Loucy (cell line): ENCODE data around the gene LARGE2.
"Not testable (repeated sequence)": the region's sequence is repeated elsewhere in the genome, so short reads cannot be mapped to it uniquely, and the experiment has no call there.

Experiments used
- H2AFZ ChIP-seq: fragments of 200-600 bp; sonication (generic); 2 replicates; pipeline ENCODE4 v1.6.0; 2016; ENCODE audit warnings: antibody characterized with exemption, mild to moderate bottlenecking, low read length, moderate library complexity
- H3F3A ChIP-seq: fragments of 200-600 bp; 2 replicates; pipeline ENCODE4 v1.6.0; 2016; ENCODE audit warnings: antibody characterized with exemption, low read depth, mild to moderate bottlenecking
- H3K27me3 ChIP-seq: fragments of 200-600 bp; sonication (generic); 2 replicates; pipeline ENCODE4 v1.6.1; 2014; ENCODE audit warnings: low read length, mild to moderate bottlenecking; ENCODE audit not compliant: insufficient read depth, poor library complexity, severe bottlenecking
- H3K36me3 ChIP-seq: fragments of 200-600 bp; sonication (generic); 2 replicates; pipeline ENCODE4 v1.6.1; 2016; ENCODE audit warnings: low read length; ENCODE audit not compliant: insufficient read depth
- H3K4me1 ChIP-seq: fragments of 200-600 bp; sonication (generic); 2 replicates; pipeline ENCODE4 v1.5.1; 2014; ENCODE audit warnings: low read length, mild to moderate bottlenecking; ENCODE audit not compliant: insufficient read depth, poor library complexity, severe bottlenecking
- H3K4me2 ChIP-seq: fragments of 200-600 bp; sonication (generic); 2 replicates; pipeline ENCODE4 v1.6.0; 2014; ENCODE audit warnings: antibody characterized with exemption, low read length, low read depth, mild to moderate bottlenecking; ENCODE audit not compliant: poor library complexity, severe bottlenecking
- H3K4me3 ChIP-seq: fragments of 200-600 bp; sonication (generic); 2 replicates; pipeline ENCODE4 v1.5.1; 2014; ENCODE audit warnings: low read length, mild to moderate bottlenecking, mixed read lengths; ENCODE audit not compliant: poor library complexity, severe bottlenecking
- H3K79me2 ChIP-seq: fragments of 200-600 bp; sonication (generic); 2 replicates; pipeline ENCODE4 v1.6.1; 2014; ENCODE audit warnings: low read length; ENCODE audit not compliant: insufficient read depth
- H3K9ac ChIP-seq: fragments of 200-600 bp; sonication (generic); 2 replicates; pipeline ENCODE4 v1.6.0; 2014; ENCODE audit warnings: mild to moderate bottlenecking, low read depth, low read length, moderate library complexity; ENCODE audit not compliant: poor library complexity, severe bottlenecking
- H3K9me2 ChIP-seq: fragments of 200-600 bp; sonication (generic); replicated peaks from 2 replicates; pipeline ENCODE4 v1.6.1; 2016; ENCODE audit warnings: low read depth, low read length, mixed read lengths
- H3K9me3 ChIP-seq: fragments of 200-600 bp; sonication (generic); 2 replicates; pipeline ENCODE4 v1.6.1; 2014; ENCODE audit warnings: mild to moderate bottlenecking, antibody characterized with exemption, low read length, low read depth; ENCODE audit not compliant: insufficient read depth
- H4K20me1 ChIP-seq: fragments of 200-600 bp; sonication (generic); 2 replicates; pipeline ENCODE4 v1.6.0; 2014; ENCODE audit warnings: antibody characterized with exemption, low read length, mild to moderate bottlenecking; ENCODE audit not compliant: insufficient read depth, poor library complexity, severe bottlenecking
- CTCF ChIP-seq: fragments of 200-600 bp; sonication (generic); conservative IDR thresholded peaks from 2 replicates; pipeline ENCODE4 v1.5.1; 2014; ENCODE audit warnings: mild to moderate bottlenecking, antibody characterized with exemption, low read length
- EZH2phosphoT487 ChIP-seq: fragments of 200-600 bp; IDR thresholded peaks from 2 replicates; pipeline ENCODE4 v1.6.1; 2018; ENCODE audit warnings: antibody characterized with exemption, mild to moderate bottlenecking, moderate library complexity, borderline replicate concordance

LARGE2 gene

GRCh38 chr11:45899448-45900174, 22.8 kb upstream of the LARGE2 start:
- Histone ChIP-seq H3K4me1 (peaks cover 4% of the 10 kb centered on the region), H3K9me2 (no peaks in the 10 kb centered on the region)

GRCh38 chr11:45900175-45900800, 22.2 kb upstream of the LARGE2 start:
- H3K27me3 ChIP-seq, H3K4me3 ChIP-seq, H4K20me1 ChIP-seq, H3K9me3 ChIP-seq, H3F3A ChIP-seq, H2AFZ ChIP-seq, H3K36me3 ChIP-seq, H3K9me2 ChIP-seq, H3K79me2 ChIP-seq, H3K4me1 ChIP-seq, H3K4me2 ChIP-seq, H3K9ac ChIP-seq: not testable (repeated sequence)

More at GRCh38 chr11:45899448-45900174, 22.8 kb upstream of the LARGE2 start:
- TF ChIP-seq EZH2phosphoT487 (no peak), CTCF (no peak)
- Histone ChIP-seq H4K20me1 (no peaks in the 10 kb centered on the region), H3K4me2 (no peak overlapping the region), H3K27me3 (no peaks in the 10 kb centered on the region), H3K4me3 (no peak overlapping the region), H3K9ac (no peak overlapping the region), H3K9me3 (no peaks in the 10 kb centered on the region), H2AFZ (no peak overlapping the region), H3K36me3 (no peaks in the 10 kb centered on the region), H3F3A (no peaks in the 10 kb centered on the region), H3K79me2 (no peaks in the 10 kb centered on the region)

DNA sequence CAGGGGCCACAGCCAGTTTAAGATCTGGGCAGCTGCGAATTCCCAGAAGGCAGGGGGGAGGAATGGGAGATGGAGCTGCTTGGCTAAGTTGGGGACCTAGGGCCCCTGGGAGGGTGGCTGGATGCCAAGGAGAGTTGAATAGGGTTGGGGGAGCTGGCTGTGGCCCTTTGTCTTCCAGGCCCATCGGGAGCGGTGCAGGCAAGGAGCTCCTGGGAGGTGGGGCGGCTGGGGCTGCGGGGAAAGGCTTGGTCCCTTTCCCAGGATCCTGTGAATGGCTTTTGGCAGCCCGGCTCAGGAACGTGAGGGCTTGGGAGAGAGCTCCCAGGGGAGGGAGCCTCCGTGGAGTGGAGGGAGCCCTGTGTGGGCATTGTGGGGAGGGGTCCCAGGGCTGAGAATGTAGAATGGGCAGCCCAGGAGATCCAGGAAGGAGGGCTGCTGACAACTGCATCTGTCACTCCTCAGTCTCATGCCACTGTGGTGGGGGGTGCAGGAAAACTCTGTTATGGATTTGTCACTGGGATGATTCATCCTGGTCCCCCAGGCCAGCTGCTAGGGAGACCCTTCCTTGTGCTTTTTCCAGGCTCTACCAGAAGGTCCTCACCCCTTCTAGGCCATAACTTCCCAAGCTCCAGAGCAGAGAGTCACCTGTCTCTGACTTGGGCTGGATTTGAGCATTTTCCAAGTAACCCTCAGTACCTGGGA, 21.4 kb upstream of the LARGE2 start:
- H3K9me2 ChIP-seq = no peaks in the 10 kb centered on the region
- H3K4me3 ChIP-seq = no peak overlapping the region
- H3K9me3 ChIP-seq = no peaks in the 10 kb centered on the region
- TF ChIP-seq EZH2phosphoT487 = no peak
- TF ChIP-seq CTCF = no peak
- H3F3A ChIP-seq = no peaks in the 10 kb centered on the region
- H2AFZ ChIP-seq = no peak overlapping the region
- no peak overlapping the region for H3K9ac ChIP-seq
- peaks cover 12% of the 10 kb centered on the region for H3K4me1 ChIP-seq
- H3K36me3 ChIP-seq = no peaks in the 10 kb centered on the region
- no peaks in the 10 kb centered on the region for H3K79me2 ChIP-seq
- no peaks in the 10 kb centered on the region for H4K20me1 ChIP-seq
- no peak overlapping the region for H3K4me2 ChIP-seq
- H3K27me3 ChIP-seq = no peaks in the 10 kb centered on the region
